OCI-LY1 (cell line): ENCODE results near the gene NME9.
A peak's percentile ranks its signal among the peaks of the same experiment; 100 is the strongest.

Source experiments
- EZH2 ChIP-seq: fragments of 200-600 bp; sonication (generic), shearing (Covaris generic); IDR thresholded peaks from 2 replicates; pipeline ENCODE4 v1.8.0; 2017; ENCODE audit warnings: borderline replicate concordance, mixed run types, mild to moderate bottlenecking, antibody characterized with exemption, low read length, moderate library complexity, mixed read lengths
- TF ChIP-seq, protein P1 (sequence below): fragments of 200-600 bp; sonication (generic), shearing (Covaris generic); IDR thresholded peaks from 2 replicates; pipeline ENCODE4 v1.5.1; 2017; ENCODE audit warnings: mild to moderate bottlenecking, antibody characterized with exemption, low read length, moderate library complexity, mixed read lengths

DNA sequence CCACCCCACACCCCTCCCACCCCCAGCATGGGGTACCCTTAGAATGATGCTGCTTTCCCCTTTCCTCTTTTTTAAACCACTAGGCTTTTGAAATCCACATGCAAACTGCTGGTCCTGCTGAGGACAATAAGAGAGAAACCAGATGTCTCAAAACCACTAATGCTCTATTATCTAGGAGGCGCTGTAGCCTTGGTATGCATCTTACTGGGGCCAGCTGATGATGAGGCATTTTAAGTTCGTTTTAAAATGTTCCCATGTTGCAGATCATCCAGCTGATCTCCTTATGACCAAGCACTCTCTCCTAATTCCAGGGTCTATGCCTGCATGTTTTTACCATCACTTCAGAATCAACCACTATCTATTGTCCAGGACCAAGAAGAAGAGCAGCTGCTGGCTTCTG, 1.3 kb downstream of the NME9 start:
- TF ChIP-seq, protein P1, sequence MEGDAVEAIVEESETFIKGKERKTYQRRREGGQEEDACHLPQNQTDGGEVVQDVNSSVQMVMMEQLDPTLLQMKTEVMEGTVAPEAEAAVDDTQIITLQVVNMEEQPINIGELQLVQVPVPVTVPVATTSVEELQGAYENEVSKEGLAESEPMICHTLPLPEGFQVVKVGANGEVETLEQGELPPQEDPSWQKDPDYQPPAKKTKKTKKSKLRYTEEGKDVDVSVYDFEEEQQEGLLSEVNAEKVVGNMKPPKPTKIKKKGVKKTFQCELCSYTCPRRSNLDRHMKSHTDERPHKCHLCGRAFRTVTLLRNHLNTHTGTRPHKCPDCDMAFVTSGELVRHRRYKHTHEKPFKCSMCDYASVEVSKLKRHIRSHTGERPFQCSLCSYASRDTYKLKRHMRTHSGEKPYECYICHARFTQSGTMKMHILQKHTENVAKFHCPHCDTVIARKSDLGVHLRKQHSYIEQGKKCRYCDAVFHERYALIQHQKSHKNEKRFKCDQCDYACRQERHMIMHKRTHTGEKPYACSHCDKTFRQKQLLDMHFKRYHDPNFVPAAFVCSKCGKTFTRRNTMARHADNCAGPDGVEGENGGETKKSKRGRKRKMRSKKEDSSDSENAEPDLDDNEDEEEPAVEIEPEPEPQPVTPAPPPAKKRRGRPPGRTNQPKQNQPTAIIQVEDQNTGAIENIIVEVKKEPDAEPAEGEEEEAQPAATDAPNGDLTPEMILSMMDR, result peak; percentile 69
- no peak for TF ChIP-seq EZH2
